Kidney (tissue), 14 donors: ENCODE results near the gene GNAT1. TPM values are rescaled to one million over a fixed set of nuclear protein-coding genes. Genes with fewer than 3 reads are reported as not detected.
A peak's percentile ranks its signal among the peaks of the same experiment; 100 is the strongest.

ENCODE experiments used
- DNase-seq, 5 donors: peaks; one replicate each; pipeline ENCODE4 v3.0.0-alpha.2; 2013 to 2020
- FAIRE-seq: peaks from 2 replicates; lab custom pipeline; 2012; peaks lifted over from hg19 to GRCh38; lab: Jason Lieb, UNC
- H3K27ac ChIP-seq, 2 donors: one replicate each; pipeline ENCODE4 v1.7.0; 2013; ENCODE audit warnings: low read depth in 2 of 2, low read length in 2 of 2, inconsistent platforms in 1 of 2
- H3K27me3 ChIP-seq: one replicate; pipeline ENCODE4 v1.7.1; 2013; ENCODE audit warnings: low read length, inconsistent platforms; ENCODE audit not compliant: control insufficient read depth, insufficient read depth
- H3K36me3 ChIP-seq, 3 donors: one replicate each; pipeline versions ENCODE4 v1.7.0 to v1.7.1; 2013; ENCODE audit warnings: low read length in 3 of 3, control low read depth in 1 of 3, inconsistent platforms in 1 of 3; ENCODE audit not compliant: insufficient read depth in 3 of 3, control insufficient read depth in 2 of 3
- H3K4me1 ChIP-seq, 3 donors: one replicate each; pipeline versions ENCODE4 v1.7.0 to v1.7.1; 2013; ENCODE audit warnings: low read length in 3 of 3, inconsistent platforms in 1 of 3, low read depth in 1 of 3; ENCODE audit not compliant: control insufficient read depth in 2 of 3, insufficient read depth in 2 of 3
- H3K4me3 ChIP-seq, 3 donors: one replicate each; pipeline versions ENCODE4 v1.7.0 to v1.8.1; 2013; ENCODE audit warnings: low read length in 3 of 3, control low read depth in 1 of 3, inconsistent platforms in 1 of 3
- H3K9ac ChIP-seq, 3 donors: one replicate each; pipeline versions ENCODE4 v1.7.0 to v1.7.1; 2013; ENCODE audit warnings: low read length in 3 of 3, control low read depth in 1 of 3, inconsistent platforms in 1 of 3
- H3K9me3 ChIP-seq, 3 donors: one replicate each; pipeline versions ENCODE4 v1.7.0 to v1.7.1; 2013; ENCODE audit warnings: low read length in 3 of 3, control low read depth in 1 of 3, inconsistent platforms in 1 of 3; ENCODE audit not compliant: control insufficient read depth in 2 of 3, insufficient read depth in 1 of 3
- intact Hi-C: fragments of 100-400 bp; cut with DNase I; formaldehyde crosslinking; loops from one replicate; pipeline ENCODE4 v1.11.1; 2022
- polyA plus RNA-seq: library from polyadenylated mRNA; stranded (reverse); fragments of 350-450 nt; fragmentation: Illumina TruSeq; extraction: RNeasy Lipid Tissue Mini Kit (QIAGEN cat#74804); gene quantifications from one replicate; pipeline ENCODE4 v1.2.3, GENCODE V29; 2014; ENCODE audit warnings: low read depth, low replicate concordance; ENCODE audit not compliant: insufficient read depth
- total RNA-seq: library from RNA; stranded (reverse); fragmentation: NEBNext Ultra II Directional; extraction: Animal tissue kit (Norgen Biotek cat#: 25700); gene quantifications from one replicate; pipeline ENCODE4 v1.2.1, GENCODE V29; 2021
- TF ChIP-seq, protein P1 (sequence below): IDR thresholded peaks from 3 replicates; pipeline ENCODE4 v1.5.1; 2012; ENCODE audit warnings: mild to moderate bottlenecking, moderate library complexity, borderline replicate concordance; ENCODE audit not compliant: insufficient read depth; ENCODE audit errors: extremely low read depth
- donor health status: control.
- donor health status: control.
- donor health status: control.
- donor health status: control.
- donor health status: control.
- donor health status: DM: yes; HTN: yes; CAD: no.
- donor health status: Normal renal cell carcinoma (clear cell type).

GNAT1 gene
- total and polyA plus RNA-seq, 2 donors from 2014 or later, result not detected

GRCh38 chr3:50235716-50236483, 44.5 kb downstream of the GNAT1 start, which contains the start of gene GNAI2:
TSS of gene GNAI2 (plus strand) at chr3:50236204. CDS start at chr3:50236336, 132 bp downstream.
- H3K27me3 ChIP-seq, result no peaks in the 10 kb centered on the region
- FAIRE-seq, result peak; percentile 99

GRCh38 chr3:50236484-50237132, 45.2 kb downstream of the GNAT1 start:
- Histone ChIP-seq H3K4me3 (peak overlapping the region; percentile 65 to 93 (median 77)), H3K9ac (peak overlapping the region; percentile 75 to 95 (median 76)), H3K27ac (peak overlapping the region; percentile 89 to 93), H3K9me3 (no peaks in the 10 kb centered on the region), H3K36me3 (no peaks in the 10 kb centered on the region), H3K4me1 (peaks cover 0 to 48% (median 18%) of the 10 kb centered on the region in 3 donors), H3K27me3 (no peaks in the 10 kb centered on the region)
- TF ChIP-seq, protein P1, sequence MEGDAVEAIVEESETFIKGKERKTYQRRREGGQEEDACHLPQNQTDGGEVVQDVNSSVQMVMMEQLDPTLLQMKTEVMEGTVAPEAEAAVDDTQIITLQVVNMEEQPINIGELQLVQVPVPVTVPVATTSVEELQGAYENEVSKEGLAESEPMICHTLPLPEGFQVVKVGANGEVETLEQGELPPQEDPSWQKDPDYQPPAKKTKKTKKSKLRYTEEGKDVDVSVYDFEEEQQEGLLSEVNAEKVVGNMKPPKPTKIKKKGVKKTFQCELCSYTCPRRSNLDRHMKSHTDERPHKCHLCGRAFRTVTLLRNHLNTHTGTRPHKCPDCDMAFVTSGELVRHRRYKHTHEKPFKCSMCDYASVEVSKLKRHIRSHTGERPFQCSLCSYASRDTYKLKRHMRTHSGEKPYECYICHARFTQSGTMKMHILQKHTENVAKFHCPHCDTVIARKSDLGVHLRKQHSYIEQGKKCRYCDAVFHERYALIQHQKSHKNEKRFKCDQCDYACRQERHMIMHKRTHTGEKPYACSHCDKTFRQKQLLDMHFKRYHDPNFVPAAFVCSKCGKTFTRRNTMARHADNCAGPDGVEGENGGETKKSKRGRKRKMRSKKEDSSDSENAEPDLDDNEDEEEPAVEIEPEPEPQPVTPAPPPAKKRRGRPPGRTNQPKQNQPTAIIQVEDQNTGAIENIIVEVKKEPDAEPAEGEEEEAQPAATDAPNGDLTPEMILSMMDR, result no peak
- FAIRE-seq, result no peak
- intact Hi-C loops, result no loop called here
- DNase-seq, result peak in 2 of 5 donors; percentile 19 to 60

More at GRCh38 chr3:50235716-50236483, 44.5 kb downstream of the GNAT1 start, which contains the start of gene GNAI2:
- TF ChIP-seq, protein P1, result no peak
- peak; percentile 99 to 100 (median 99) for DNase-seq
- Histone ChIP-seq H3K9ac (peak within 1 kb of the TSS; percentile 75 to 95 (median 76)), H3K9me3 (no peaks in the 10 kb centered on the region), H3K4me3 (peak within 1 kb of the TSS; percentile 65 to 93 (median 77)), H3K27ac (peak within 1 kb of the TSS; percentile 89 to 93), H3K4me1 (peaks cover 0 to 41% (median 17%) of the 10 kb centered on the region in 3 donors), H3K36me3 (no peaks in the 10 kb centered on the region)
- intact Hi-C loops, result no loop called here

GRCh38 chr3:50237133-50237651, 45.8 kb downstream of the GNAT1 start:
- FAIRE-seq (no peak), DNase-seq (peak in 4 of 5 donors; percentile 34 to 84 (median 66))

More at GRCh38 chr3:50237133-50237651, 45.8 kb downstream of the GNAT1 start:
- Histone ChIP-seq H3K9me3 (no peaks in the 10 kb centered on the region), H3K4me1 (peaks cover 0 to 53% (median 24%) of the 10 kb centered on the region in 3 donors), H3K27ac (peak overlapping the region; percentile 89 to 93), H3K4me3 (peak overlapping the region; percentile 65 to 93 (median 77)), H3K27me3 (no peaks in the 10 kb centered on the region), H3K9ac (peak overlapping the region; percentile 75 to 95 (median 76)), H3K36me3 (no peaks in the 10 kb centered on the region)
- TF ChIP-seq, protein P1, result no peak
- intact Hi-C loops, result no loop called here
